K562 treated with DMSO at 1 percent for 4 hours (cell line): ENCODE measurements around the gene RAB18. TPM values are rescaled to one million over a fixed set of nuclear protein-coding genes. Genes with fewer than 3 reads are reported as not detected.

Source experiments
- total RNA-seq: library from RNA; unstranded; fragments of 300-600 nt; gene quantifications from 2 replicates; pipeline ENCODE4 v1.2.3, GENCODE V29; 2022; ENCODE audit not compliant: insufficient read depth

Gene RAB18
- total RNA-seq: 4.4 and 8.8 TPM in 2 replicates

GRCh38 chr10:27504007-27504807, at the start of gene RAB18:
TSS of gene RAB18 (plus strand) at chr10:27504304. CDS start at chr10:27504370, 66 bp downstream.

Other genes starting within 250 kb of the RAB18 start
- not detected in 2 replicates for gene MKX, start 241.5 kb downstream of the RAB18 start, total RNA-seq